Lower leg skin (tissue), 3 donors: Measurements from ENCODE around the gene BANF2.

ENCODE experiments used
- POLR2A ChIP-seq, 2 donors: fragments of 450-650 bp; IDR thresholded peaks; one replicate each; pipeline ENCODE4 v1.6.1; 2016 to 2017; ENCODE audit warnings: antibody characterized with exemption in 2 of 2, mild to moderate bottlenecking in 1 of 2, moderate library complexity in 1 of 2
- TF ChIP-seq, protein P1 (sequence below), 3 donors: fragments of 450-650 bp; IDR thresholded peaks; one replicate each; pipeline ENCODE4 v1.5.1; 2016; ENCODE audit warnings: antibody characterized with exemption in 3 of 3, mild to moderate bottlenecking in 3 of 3, moderate library complexity in 2 of 3

DNA sequence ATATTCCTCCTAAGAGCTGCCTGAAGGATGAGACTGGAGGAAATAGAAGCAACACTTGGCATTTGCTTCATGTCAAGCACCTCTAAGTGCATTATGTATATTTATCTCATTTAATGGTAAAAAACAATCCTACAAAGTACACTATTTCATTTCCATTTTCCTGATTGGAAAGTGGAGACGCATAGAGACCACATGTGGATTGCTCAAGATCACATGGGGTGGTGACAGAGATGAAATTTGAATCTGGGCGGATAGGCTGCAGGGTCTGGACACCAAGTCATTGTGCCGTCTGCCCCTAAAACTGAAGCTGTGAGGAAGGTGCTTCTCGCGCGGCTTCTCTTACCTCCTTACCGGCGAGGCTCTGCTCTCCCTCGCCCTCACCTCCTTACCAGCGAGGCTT is 30.3 kb downstream of the BANF2 start:
- TF ChIP-seq, protein P1, sequence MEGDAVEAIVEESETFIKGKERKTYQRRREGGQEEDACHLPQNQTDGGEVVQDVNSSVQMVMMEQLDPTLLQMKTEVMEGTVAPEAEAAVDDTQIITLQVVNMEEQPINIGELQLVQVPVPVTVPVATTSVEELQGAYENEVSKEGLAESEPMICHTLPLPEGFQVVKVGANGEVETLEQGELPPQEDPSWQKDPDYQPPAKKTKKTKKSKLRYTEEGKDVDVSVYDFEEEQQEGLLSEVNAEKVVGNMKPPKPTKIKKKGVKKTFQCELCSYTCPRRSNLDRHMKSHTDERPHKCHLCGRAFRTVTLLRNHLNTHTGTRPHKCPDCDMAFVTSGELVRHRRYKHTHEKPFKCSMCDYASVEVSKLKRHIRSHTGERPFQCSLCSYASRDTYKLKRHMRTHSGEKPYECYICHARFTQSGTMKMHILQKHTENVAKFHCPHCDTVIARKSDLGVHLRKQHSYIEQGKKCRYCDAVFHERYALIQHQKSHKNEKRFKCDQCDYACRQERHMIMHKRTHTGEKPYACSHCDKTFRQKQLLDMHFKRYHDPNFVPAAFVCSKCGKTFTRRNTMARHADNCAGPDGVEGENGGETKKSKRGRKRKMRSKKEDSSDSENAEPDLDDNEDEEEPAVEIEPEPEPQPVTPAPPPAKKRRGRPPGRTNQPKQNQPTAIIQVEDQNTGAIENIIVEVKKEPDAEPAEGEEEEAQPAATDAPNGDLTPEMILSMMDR (IDR thresholded peaks at IDR 0.05) = no peak
- no peak for TF ChIP-seq POLR2A (IDR thresholded peaks at IDR 0.05)
